HCT116 (cell line): ENCODE measurements around the gene EFNB2. TPM values are rescaled to one million over a fixed set of nuclear protein-coding genes. Genes with fewer than 3 reads are reported as not detected.

Source experiments
- ATAC-seq: fragments of 200-7000 bp; cut with Tn5 transposase; 2 replicates; pipeline ENCODE4 v1.9.1; 2020; ENCODE audit warnings: mild to moderate bottlenecking, moderate library complexity
- BruUV-seq: library from RNA; stranded (reverse); fragments of 400-500 nt; replicated peaks from 2 replicates; lab custom pipeline; 2021; lab: Mats Ljungman, UMichigan
- CTCF ChIA-PET: fragments of 300-600 bp; sonication (Branson Sonifier 250); formaldehyde crosslinking; loops from one replicate; lab custom pipeline; 2021; ENCODE audit warnings: antibody characterized with exemption; lab: Charles Lee
- POLR2A ChIA-PET: fragments of 300-600, 350-600 bp; sonication (Branson Sonifier 250); formaldehyde crosslinking; loops from one replicate; lab custom pipeline; 2021; ENCODE audit warnings: antibody characterized with exemption; lab: Charles Lee
- RAD21 ChIA-PET, 2 experiments: fragments of 300-600 bp; sonication (Branson Sonifier 250); formaldehyde crosslinking; loops; one replicate each; lab custom pipeline; 2023; ENCODE audit warnings: low total read pairs in 2 of 2; ENCODE audit not compliant: uncharacterized antibody in 2 of 2, unreplicated experiment in 2 of 2, low non-redundant PET in 1 of 2; lab: Charles Lee
- DNase-seq: peaks from one replicate; pipeline ENCODE4 v3.0.0-alpha.2; 2010; ENCODE audit warnings: low read depth, low spot score
- H2AFZ ChIP-seq: fragments of 200-600 bp; shearing (Covaris generic), sonication (generic); 2 replicates; pipeline ENCODE4 v1.6.1; 2017; ENCODE audit warnings: low read depth, mixed run types, mixed read lengths, antibody characterized with exemption, low read length; ENCODE audit not compliant: poor library complexity, severe bottlenecking
- H3K27ac ChIP-seq: 2 replicates; pipeline ENCODE4 v1.5.1; 2012; ENCODE audit warnings: low read depth, low read length
- H3K27me3 ChIP-seq: fragments of 200-600 bp; sonication (generic); 2 replicates; pipeline ENCODE4 v1.6.1; 2016; ENCODE audit warnings: mixed run types, low read length, mixed read lengths; ENCODE audit not compliant: insufficient read depth
- H3K36me3 ChIP-seq, 2 experiments: fragments of 200-500 bp in 1 of 2; fragments of 200-600 bp in 1 of 2; sonication (Bioruptor generic) in 1 of 2; sonication (generic) in 1 of 2; 2 replicates each; pipeline versions ENCODE4 v1.5.1 to v1.6.1; 2014 to 2016; ENCODE audit warnings: low read length in 2 of 2, inconsistent platforms in 1 of 2, mixed read lengths in 1 of 2, mixed run types in 1 of 2; ENCODE audit not compliant: insufficient read depth in 2 of 2, control insufficient read depth in 1 of 2
- H3K4me1 ChIP-seq, 2 experiments: fragments of 200-600 bp in 1 of 2; sonication (generic) in 1 of 2; 2 replicates each; pipeline versions ENCODE4 v1.5.1 to v1.6.1; 2012 to 2017; ENCODE audit warnings: low read length in 2 of 2, inconsistent platforms in 1 of 2, mild to moderate bottlenecking in 1 of 2, mixed read lengths in 1 of 2, mixed run types in 1 of 2, moderate library complexity in 1 of 2; ENCODE audit not compliant: insufficient read depth in 2 of 2, control insufficient read depth in 1 of 2
- H3K4me2 ChIP-seq: fragments of 200-600 bp; sonication (generic); 2 replicates; pipeline ENCODE4 v1.6.1; 2017; ENCODE audit warnings: mixed run types, low read length, mixed read lengths
- H3K4me3 ChIP-seq, 2 experiments: fragments of 200-600 bp in 1 of 2; sonication (generic) in 1 of 2; replicated peaks in 1 of 2; 2 replicates each; pipeline ENCODE4 v1.5.1; 2011 to 2016; ENCODE audit warnings: low read length in 2 of 2, control low read depth in 1 of 2, low read depth in 1 of 2, mild to moderate bottlenecking in 1 of 2, mixed read lengths in 1 of 2, mixed run types in 1 of 2
- H3K79me2 ChIP-seq: fragments of 200-600 bp; sonication (generic); 2 replicates; pipeline ENCODE4 v1.6.1; 2017; ENCODE audit warnings: mild to moderate bottlenecking, mixed run types, low read length, moderate library complexity, mixed read lengths; ENCODE audit not compliant: insufficient read depth
- H3K9ac ChIP-seq: fragments of 200-600 bp; sonication (generic); 2 replicates; pipeline ENCODE4 v1.6.1; 2016; ENCODE audit warnings: low read length, mixed read lengths
- H3K9me2 ChIP-seq: fragments of 200-600 bp; sonication (generic), shearing (Covaris generic); 2 replicates; pipeline ENCODE4 v1.6.1; 2017; ENCODE audit warnings: mixed run types, mild to moderate bottlenecking, moderate library complexity; ENCODE audit not compliant: insufficient read depth
- H3K9me3 ChIP-seq, 2 experiments: fragments of 200-500 bp in 1 of 2; fragments of 200-600 bp in 1 of 2; sonication (Bioruptor generic) in 1 of 2; sonication (generic) in 1 of 2; 2 replicates each; pipeline ENCODE4 v1.6.1; 2014 to 2017; ENCODE audit warnings: low read length in 2 of 2, mixed read lengths in 2 of 2, inconsistent platforms in 1 of 2, low read depth in 1 of 2, mild to moderate bottlenecking in 1 of 2, mixed run types in 1 of 2, moderate library complexity in 1 of 2; ENCODE audit not compliant: control insufficient read depth in 1 of 2, insufficient read depth in 1 of 2
- H4K20me1 ChIP-seq: fragments of 200-600 bp; sonication (generic), shearing (Covaris generic); 2 replicates; pipeline ENCODE4 v1.6.1; 2017; ENCODE audit warnings: mixed run types, mild to moderate bottlenecking, moderate library complexity; ENCODE audit not compliant: insufficient read depth
- CTCF ChIP-seq, 3 experiments: fragments of 200-600 bp in 1 of 3; sonication (generic) in 1 of 3; IDR thresholded peaks in 2 of 3; conservative IDR thresholded peaks in 1 of 3; 2 replicates each; pipeline ENCODE4 v1.5.1; 2012 to 2017; ENCODE audit warnings: low read depth in 2 of 3, low read length in 2 of 3, antibody characterized with exemption in 1 of 3, borderline replicate concordance in 1 of 3, control low read depth in 1 of 3, mild to moderate bottlenecking in 1 of 3, mixed read lengths in 1 of 3, mixed run types in 1 of 3, moderate library complexity in 1 of 3; ENCODE audit not compliant: insufficient read depth in 1 of 3
- EGR1 ChIP-seq: IDR thresholded peaks from 2 replicates; pipeline ENCODE4 v1.6.1; 2012; ENCODE audit warnings: low read depth
- ELF1 ChIP-seq: IDR thresholded peaks from 2 replicates; pipeline ENCODE4 v1.6.1; 2012; ENCODE audit warnings: low read depth, borderline replicate concordance
- EZH2 ChIP-seq: fragments of 200-600 bp; sonication (generic); IDR thresholded peaks from 2 replicates; pipeline ENCODE4 v1.6.1; 2017; ENCODE audit warnings: antibody characterized with exemption, mixed run types
- FOSL1 ChIP-seq: IDR thresholded peaks from 2 replicates; pipeline ENCODE4 v1.6.1; 2012; ENCODE audit warnings: low read depth
- POLR2A ChIP-seq: IDR thresholded peaks from 2 replicates; pipeline ENCODE4 v1.7.0; 2011; ENCODE audit warnings: borderline replicate concordance; ENCODE audit not compliant: insufficient read depth, insufficient read length; ENCODE audit errors: extremely low read depth
- POLR2AphosphoS5 ChIP-seq: IDR thresholded peaks from 2 replicates; pipeline ENCODE4 v1.6.1; 2011; ENCODE audit warnings: mild to moderate bottlenecking, low read depth, low read length, moderate library complexity
- RAD21 ChIP-seq: IDR thresholded peaks from 2 replicates; pipeline ENCODE4 v1.6.1; 2012; ENCODE audit warnings: low read depth, mild to moderate bottlenecking
- REST ChIP-seq: IDR thresholded peaks from 2 replicates; pipeline ENCODE4 v1.6.1; 2012; ENCODE audit warnings: low read depth
- SIN3A ChIP-seq: IDR thresholded peaks from 2 replicates; pipeline ENCODE4 v1.6.1; 2012; ENCODE audit warnings: low read depth
- SRF ChIP-seq: IDR thresholded peaks from 2 replicates; pipeline ENCODE4 v1.6.1; 2012; ENCODE audit warnings: low read depth
- TCF7L2 ChIP-seq: IDR thresholded peaks from 2 replicates; pipeline ENCODE4 v1.7.0; 2011; ENCODE audit warnings: borderline replicate concordance, inconsistent platforms; ENCODE audit not compliant: insufficient read depth, insufficient read length; ENCODE audit errors: extremely low read depth
- YY1 ChIP-seq: IDR thresholded peaks from 2 replicates; pipeline ENCODE4 v1.6.1; 2011; ENCODE audit warnings: low read length, low read depth, moderate library complexity, mild to moderate bottlenecking; ENCODE audit not compliant: insufficient replicate concordance; ENCODE audit errors: extremely low read depth
- ZFX ChIP-seq: fragments of 450-650 bp; IDR thresholded peaks from 2 replicates; pipeline ENCODE4 v1.6.1; 2017
- intact Hi-C: fragments of 100-400 bp; cut with micrococcal nuclease; formaldehyde crosslinking; loops from 2 replicates; pipeline ENCODE4 v1.10.0; 2022
- total RNA-seq: library from RNA; stranded (reverse); gene quantifications from one replicate; pipeline ENCODE4 v1.2.1, GENCODE V29; 2021; ENCODE audit not compliant: unreplicated experiment
- TF ChIP-seq, protein P1 (sequence below): IDR thresholded peaks from 2 replicates; pipeline ENCODE4 v1.6.1; 2012
- TF ChIP-seq, protein P2 (sequence below): IDR thresholded peaks from 2 replicates; pipeline ENCODE4 v1.6.1; 2011; ENCODE audit warnings: mild to moderate bottlenecking, low read length, moderate library complexity; ENCODE audit not compliant: insufficient replicate concordance; ENCODE audit errors: extremely low read depth

Gene EFNB2
- total RNA-seq, 1 experiment from 2014 or later, result 30.9 TPM

DNA sequence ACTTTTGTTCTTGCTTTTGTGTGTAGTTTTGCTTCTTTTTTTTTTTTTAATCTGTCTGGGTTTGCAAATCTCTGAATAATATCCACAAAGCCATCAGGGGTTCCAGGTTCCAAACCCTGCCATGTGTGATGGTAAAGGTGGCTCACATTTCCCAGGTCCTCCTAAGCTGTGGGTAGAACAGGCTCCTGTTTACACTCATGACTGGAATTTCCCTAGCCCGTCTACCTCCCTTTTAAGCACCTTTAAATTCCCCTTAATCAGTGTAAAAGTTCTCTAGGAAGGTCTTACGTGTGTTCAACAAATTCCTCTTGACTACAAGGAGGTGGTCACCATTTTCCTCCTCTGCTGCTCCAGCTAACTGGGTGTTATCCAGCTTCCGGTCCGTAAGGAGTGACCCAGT lies 62.8 kb downstream of the EFNB2 start:
- DNase-seq, result no peak
- Histone ChIP-seq H2AFZ (peak overlapping the region; percentile 24), H3K9me2 (no peaks in the 10 kb centered on the region), H3K27ac (peak overlapping the region; percentile 42; the same call in 1 of the 2 replicates), H3K4me3 (peak overlapping the region; percentile 28 to 44), H3K9me3 (no peaks in the 10 kb centered on the region), H3K27me3 (no peaks in the 10 kb centered on the region), H3K9ac (peak overlapping the region; percentile 54), H3K4me1 (peaks cover 15 to 38% of the 10 kb centered on the region in 2 experiments), H3K36me3 (no peaks in the 10 kb centered on the region), H4K20me1 (no peaks in the 10 kb centered on the region), H3K4me2 (peak overlapping the region; percentile 76), H3K79me2 (no peaks in the 10 kb centered on the region)
- POLR2A ChIA-PET, result interaction anchor here (0.7 to 1.4 kb wide), 2 partner anchors 12 to 17 kb away, joined by 3 read pairs; no protein-coding TSS in a partner anchor
- TF ChIP-seq, protein P1, sequence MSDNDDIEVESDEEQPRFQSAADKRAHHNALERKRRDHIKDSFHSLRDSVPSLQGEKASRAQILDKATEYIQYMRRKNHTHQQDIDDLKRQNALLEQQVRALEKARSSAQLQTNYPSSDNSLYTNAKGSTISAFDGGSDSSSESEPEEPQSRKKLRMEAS, result no peak
- TF ChIP-seq RAD21, result no peak
- TF ChIP-seq CTCF (IDR thresholded peaks at IDR 0.05 in 2 of 3, conservative IDR thresholded peaks at IDR 0.05 in 1 of 3; ENCODE audit: borderline replicate concordance in 1 of 3, insufficient read depth in 1 of 3, low read depth in 2 of 3, low read length in 2 of 3), result no peak
- no peak for TF ChIP-seq POLR2AphosphoS5
- no peak for TF ChIP-seq ELF1
- no peak for TF ChIP-seq YY1
- no peak for TF ChIP-seq REST
- no peak for TF ChIP-seq SIN3A
- no peak for TF ChIP-seq FOSL1
- no peak for TF ChIP-seq TCF7L2
- no peak for TF ChIP-seq SRF
- TF ChIP-seq ZFX, result no peak
- no peak for TF ChIP-seq EGR1
- TF ChIP-seq EZH2, result no peak
- TF ChIP-seq, protein P2, sequence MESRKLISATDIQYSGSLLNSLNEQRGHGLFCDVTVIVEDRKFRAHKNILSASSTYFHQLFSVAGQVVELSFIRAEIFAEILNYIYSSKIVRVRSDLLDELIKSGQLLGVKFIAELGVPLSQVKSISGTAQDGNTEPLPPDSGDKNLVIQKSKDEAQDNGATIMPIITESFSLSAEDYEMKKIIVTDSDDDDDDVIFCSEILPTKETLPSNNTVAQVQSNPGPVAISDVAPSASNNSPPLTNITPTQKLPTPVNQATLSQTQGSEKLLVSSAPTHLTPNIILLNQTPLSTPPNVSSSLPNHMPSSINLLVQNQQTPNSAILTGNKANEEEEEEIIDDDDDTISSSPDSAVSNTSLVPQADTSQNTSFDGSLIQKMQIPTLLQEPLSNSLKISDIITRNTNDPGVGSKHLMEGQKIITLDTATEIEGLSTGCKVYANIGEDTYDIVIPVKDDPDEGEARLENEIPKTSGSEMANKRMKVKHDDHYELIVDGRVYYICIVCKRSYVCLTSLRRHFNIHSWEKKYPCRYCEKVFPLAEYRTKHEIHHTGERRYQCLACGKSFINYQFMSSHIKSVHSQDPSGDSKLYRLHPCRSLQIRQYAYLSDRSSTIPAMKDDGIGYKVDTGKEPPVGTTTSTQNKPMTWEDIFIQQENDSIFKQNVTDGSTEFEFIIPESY, result no peak
- TF ChIP-seq POLR2A, result no peak
- intact Hi-C loops, result loop anchor here (1.0 to 10.0 kb wide), 2 partner anchors 123 to 698 kb away; no protein-coding TSS in a partner anchor
- no peak for ATAC-seq
- BruUV-seq, result no TSS peak
- CTCF ChIA-PET, result interaction anchor here (1.6 kb wide), 1 partner anchor 327 kb away, joined by 4 read pairs; no protein-coding TSS in a partner anchor
- RAD21 ChIA-PET, result interaction anchor here in 1 of 2 experiments (0.7 kb wide), 2 partner anchors 39 to 69 kb away, joined by 3 read pairs; no protein-coding TSS in a partner anchor
